Raji (cell line): ENCODE data around the gene FCN1.

ENCODE experiments used
- POLR2A ChIP-seq: IDR thresholded peaks from 2 replicates; pipeline ENCODE4 v1.6.1; 2011; ENCODE audit warnings: low read depth, low read length, control low read depth; ENCODE audit not compliant: insufficient read depth

The FCN1 gene

DNA sequence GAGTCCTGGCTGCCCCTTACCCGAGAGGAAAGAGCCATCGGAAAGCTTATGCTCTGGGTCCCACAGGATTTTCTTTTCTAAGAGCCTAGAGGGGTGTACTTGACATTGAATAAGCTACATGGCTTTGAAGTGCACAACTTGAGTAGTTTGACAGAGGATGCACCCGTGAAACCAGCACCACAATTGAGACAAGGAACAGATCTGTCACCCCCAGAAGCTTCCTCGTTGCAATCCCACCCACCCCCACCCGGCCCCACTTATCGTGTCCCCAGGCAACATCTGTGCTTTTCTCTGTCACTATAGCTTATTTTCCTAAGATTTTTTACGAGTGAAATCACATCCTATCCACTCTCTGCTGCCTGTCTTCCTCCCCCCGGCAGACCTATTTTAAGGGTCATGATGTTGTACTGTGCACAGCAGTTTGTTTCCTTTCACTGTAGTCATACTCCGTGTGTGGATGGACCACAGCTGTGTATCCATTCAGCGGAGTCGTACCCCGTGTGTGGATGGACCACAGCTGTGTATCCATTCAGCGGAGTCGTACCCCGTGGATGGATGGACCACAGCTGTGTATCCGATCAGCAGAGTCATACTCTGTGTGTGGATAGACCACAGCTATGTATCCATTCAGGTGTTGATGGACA is 45.9 kb downstream of the FCN1 start:
- TF ChIP-seq POLR2A = no peak

DNA sequence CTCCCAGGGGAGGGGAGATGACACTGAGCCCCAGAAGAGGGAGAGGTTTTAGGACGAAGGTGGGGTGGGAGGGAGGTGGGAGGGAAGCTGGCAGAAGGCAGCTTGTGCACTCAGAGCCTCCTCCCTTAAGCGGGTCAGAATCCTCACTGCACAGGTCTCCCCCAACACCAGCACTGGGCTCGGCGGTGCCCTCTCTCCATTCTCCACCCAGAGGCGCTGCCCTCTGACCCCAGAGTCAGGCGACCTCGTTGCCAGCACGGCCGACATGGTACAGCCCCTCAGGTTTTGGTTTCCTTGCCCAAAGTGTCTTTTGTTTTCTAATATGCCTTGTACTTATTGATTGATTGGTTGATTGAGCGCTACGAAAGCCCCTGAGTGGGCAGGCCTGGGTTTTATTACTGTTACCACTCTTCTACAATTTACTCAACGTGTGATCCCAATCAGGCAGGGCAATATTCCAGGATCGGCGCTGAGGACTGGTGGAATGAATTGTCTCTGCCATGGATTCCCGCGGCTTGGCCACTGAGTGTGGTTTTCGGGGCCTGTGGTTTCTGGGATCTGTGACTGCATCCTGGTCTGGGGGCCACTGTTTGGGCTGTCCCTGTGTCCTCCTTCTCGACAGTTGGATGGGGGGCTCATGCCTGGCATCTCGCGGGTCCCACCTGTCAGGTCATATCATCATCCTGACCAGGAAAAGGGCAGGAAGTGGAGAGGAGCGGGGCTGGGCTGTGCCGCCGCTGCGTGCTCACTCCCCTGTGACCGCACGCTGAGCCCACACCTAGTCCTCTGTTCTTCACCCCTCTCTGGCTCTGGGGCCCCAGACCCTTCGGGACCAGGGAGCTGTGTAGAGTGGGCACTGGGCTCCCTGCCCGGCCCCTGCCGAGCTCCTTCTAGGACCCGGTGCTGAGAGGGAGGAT is 46.7 kb downstream of the FCN1 start:
- TF ChIP-seq POLR2A = no peak

- no peak for TF ChIP-seq POLR2A
Measured at GRCh38 chr9:134870301-134870694, 47.4 kb downstream of the FCN1 start.

DNA sequence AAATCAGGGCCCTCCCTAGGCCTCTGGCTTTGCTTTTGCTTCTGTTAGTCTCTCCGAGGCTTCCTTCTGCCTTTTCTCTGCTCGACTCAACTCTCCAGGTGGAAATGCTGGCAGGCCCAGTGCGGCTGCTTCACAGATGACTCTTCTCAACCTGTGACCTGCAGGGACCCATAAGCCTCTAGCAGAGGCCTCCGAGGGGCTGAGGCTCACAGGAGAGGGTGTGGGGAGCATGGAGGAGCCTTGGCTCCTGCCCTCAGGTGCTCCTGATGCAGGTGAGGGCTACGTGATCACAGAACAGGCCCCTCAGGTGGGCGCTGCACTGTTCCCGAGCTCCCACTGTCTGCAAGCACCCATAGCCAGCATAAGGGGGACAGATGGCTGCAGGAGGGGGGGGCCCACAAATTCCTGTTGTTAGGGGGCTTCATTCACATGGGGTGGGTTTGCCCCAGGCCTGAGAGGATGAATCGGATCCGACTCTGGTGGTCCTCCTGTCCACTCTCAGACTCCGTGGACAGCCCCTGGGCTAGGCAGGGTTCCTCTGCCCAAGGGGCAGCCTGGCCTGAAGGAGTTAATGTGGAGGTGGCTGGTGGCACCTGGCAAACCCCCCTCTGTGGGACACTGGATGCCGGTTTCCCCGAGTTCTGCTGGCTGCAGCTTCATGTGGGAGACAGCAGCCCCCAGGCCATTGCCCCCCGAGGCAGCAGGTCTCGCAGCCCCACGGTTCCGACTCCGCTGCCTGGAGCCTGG is 48.0 kb downstream of the FCN1 start:
- TF ChIP-seq POLR2A = no peak

DNA sequence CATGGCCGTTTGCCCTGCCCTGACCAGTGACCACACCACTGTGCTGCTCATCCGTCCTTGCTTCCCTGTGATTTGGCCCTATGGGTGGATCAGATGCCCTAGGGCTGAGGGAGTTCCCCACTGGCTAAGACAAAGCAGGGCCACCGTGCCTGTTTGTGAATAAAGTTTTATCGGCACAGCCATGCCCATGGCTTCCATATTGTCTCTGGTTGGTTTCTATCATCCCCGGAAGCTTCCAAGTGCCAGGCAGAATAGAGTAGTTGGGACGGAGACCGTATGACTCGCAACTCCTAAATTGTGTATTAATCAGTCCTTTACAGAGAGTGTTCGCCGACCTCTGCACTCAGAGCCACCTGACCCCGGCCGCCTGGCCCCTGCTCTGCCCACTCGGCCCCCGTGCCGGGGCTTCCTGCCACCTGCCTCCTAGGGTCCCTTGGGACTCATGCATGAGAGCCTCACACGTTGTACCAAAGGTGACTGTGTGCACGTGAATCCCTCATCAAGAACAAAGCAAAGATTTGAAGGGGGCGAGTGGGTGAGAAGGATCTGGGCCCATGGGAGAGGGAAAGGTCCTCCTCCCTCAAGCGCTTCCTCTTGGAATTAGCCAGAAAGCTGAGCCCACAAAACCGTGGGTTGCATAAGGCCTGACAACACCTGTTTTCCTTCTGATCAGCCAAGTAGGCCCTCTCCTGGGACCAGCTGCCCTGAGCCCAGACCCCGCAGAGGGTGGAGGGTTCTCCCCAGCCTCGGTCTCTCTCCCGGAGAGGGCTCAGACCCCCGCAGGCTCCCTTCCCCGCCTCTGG is 48.8 kb downstream of the FCN1 start:
- no peak for TF ChIP-seq POLR2A

DNA sequence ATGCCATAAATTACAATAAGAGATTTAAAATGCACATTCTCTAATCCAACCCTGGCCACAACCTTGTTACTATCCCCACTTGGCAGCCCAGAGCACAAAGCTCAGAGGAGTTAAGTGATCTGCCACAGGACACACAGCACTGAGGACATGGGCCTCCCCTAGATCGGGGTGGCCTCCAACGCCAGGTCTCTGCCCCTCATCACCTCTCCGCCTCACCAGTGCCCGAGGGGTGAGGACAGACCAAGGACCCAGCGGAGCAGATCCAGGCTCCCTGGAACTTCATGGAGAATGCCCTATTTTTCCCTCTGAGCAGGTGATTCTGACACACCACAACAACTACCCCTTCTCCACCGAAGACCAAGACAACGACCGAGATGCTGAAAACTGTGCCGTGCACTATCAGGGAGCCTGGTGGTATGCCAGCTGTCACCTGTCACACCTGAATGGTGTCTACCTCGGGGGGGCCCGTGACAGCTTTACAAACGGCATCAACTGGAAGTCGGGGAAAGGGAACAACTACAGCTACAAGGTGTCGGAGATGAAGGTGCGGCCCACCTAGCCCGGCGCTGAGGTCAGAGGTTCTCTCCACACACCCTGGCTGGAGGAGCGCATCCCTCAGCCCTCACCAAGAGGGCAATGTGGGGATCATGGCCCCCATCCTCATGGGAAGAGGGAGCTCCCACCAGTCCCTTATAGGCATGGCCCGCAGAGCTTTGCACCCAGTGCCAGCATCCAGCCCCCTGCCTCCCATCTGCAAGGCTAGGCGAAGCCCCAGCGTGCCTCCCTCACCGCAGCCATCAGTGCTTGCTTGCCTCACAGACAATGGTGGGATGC is 49.6 kb downstream of the FCN1 start:
- TF ChIP-seq POLR2A = no peak

DNA sequence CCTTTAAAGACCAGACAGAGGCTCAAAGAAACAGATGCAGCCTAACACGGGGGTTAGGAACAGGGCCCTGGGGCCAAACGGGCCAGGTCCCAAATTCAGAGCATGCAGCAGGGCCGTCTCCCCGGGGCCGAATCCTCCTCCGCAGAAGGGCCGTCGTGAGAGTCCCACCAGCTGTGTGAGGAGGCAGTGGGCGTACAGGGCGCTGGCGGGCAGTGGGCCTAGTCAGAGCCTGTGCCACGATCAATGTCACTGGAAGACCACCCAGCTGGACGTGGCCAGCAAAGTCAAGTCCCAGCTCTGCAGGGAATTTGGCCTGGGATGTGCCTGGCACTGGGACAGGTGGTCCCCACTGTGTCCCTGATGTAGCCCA is 52.9 kb downstream of the FCN1 start:
- TF ChIP-seq POLR2A = no peak

DNA sequence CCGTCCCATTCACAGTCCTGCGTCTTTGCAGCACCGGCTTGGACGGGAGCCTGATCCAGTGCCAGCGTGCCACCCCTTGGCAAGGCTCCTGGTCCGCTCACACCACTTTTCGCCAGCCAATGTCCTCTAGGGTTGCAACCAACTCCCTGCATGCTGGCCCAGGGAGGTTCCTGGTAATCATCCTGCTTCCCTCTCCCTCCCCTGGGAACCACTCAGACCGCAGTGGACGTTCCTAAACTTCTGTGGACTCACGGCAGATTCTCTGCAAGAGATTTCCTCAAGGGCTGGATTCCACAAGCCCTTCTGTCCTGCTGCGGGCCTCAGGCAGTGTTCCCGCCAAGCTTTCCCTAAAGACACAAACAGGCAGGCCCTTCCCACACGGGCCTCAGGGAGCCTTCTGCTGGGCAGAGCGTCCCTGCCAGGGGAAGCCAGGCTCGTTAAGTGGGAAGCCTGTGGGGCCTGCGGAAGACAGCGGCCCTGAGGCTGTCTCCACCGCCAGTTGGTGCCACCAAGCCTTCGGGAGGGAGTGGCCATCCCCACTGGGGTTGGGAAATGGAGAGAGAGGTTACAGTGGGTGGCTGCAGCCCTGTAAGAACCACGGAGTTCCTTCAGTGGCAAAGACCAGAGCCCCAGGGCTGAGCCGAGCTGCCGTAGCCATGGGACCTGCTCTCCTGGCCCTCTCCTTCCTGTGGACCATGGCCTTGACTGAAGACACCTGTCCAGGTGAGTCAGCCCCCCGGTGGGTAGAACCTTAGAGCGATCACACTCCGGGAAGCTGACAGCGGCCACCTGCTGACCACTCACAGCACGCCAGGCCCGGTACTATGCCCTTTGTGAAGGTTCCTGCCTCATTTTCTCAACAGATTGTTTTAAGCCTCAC is 53.5 kb downstream of the FCN1 start:
- TF ChIP-seq POLR2A = no peak

DNA sequence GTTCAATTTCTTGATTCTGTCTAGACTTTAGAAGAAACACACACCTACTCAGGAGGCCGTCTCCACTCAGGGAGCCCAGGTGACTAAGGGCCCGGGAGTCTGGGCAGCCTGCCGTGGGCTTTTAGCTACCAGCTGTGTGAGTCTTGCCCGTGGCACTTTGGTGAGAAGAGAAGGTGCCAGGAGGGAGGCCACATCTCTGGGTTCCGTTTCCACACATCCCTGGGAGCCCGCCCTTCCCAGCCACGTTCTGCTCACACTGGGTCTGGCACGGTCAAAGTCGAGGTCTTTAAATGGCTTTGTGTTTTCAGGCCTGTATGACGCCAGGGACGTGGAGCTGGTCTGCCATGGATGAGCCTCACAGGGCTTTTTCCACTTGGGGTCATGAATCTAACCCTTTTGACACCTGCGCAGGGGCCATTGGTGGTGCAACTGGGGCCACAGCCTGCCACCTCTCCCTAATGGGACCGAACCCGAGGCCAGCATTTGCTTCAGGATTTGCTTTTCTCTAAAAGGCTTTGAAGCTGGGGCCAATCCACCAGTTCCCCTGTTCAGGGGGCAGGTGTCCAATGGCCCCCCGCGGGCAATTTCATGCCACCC is 54.3 kb downstream of the FCN1 start:
- no peak for TF ChIP-seq POLR2A

GRCh38 chr9:134861595-134862334 is 55.9 kb downstream of the FCN1 start:
- no peak for TF ChIP-seq POLR2A

DNA sequence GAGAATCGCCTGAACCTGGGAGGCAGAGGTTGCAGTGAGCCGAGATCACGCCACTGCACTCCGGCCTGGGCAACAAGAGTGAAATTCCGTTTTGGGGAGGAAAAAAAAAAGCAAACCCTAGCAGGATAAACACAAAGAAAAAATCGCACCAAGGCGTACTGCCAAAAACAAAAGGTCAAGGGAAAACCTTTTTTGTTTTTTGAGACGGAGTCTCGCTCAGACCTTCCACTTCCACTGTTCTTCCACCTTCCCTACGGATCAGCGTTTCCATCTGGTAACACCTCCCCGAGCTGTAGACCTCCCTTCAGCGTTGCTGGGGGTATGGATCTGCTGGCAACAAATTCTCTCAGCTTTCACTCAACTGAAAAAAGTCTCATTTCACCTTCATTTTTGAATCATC is 57.2 kb downstream of the FCN1 start:
- TF ChIP-seq POLR2A = no peak
